ENCODE data around the gene HRH4. TPM values are rescaled to one million over a fixed set of nuclear protein-coding genes. Genes with fewer than 3 reads are reported as not detected.

Gene HRH4, protein sequence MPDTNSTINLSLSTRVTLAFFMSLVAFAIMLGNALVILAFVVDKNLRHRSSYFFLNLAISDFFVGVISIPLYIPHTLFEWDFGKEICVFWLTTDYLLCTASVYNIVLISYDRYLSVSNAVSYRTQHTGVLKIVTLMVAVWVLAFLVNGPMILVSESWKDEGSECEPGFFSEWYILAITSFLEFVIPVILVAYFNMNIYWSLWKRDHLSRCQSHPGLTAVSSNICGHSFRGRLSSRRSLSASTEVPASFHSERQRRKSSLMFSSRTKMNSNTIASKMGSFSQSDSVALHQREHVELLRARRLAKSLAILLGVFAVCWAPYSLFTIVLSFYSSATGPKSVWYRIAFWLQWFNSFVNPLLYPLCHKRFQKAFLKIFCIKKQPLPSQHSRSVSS
- 1 to 10 TPM in 1 of 5 experiments, under 1 TPM in 3, not detected in 1; 0.19 to 3.7 (median 0.47) TPM for total RNA-seq
- polyA plus RNA-seq: not detected
- total RNA-seq: not detected

DNA sequence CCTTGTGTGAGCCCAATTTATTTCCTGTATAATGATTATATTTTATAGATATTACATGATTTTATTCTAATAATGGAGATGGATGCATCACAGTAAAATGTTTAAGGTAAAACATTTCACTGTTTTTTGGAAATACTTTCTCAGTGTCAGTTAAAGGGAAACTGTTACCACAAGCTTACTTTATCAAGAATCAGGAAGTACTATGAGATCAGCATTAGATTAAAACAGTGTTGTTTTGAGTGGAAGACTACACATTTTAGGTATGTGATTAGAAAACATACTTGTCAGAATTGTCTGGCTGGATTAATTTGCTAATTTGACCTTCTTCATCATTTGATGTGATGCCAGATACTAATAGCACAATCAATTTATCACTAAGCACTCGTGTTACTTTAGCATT lies at the start of gene HRH4:
HRH4 (plus strand) TSS at position 250 of the 400 bp plus-strand sequence; CDS start at position 342, 92 bp downstream.
- H3K27me3 Mint-ChIP-seq: peaks cover 0 to 6% (median 4%) of the 10 kb centered on the region in 5 donors
- H3K4me1 ChIP-seq (ENCODE audit: control insufficient read depth in 2 of 2, insufficient read depth in 2 of 2, low read length in 2 of 2): no peaks in the 10 kb centered on the region
- H3K36me3 Mint-ChIP-seq: peaks cover 0 to 7% (median 4%) of the 10 kb centered on the region in 5 donors
- intact Hi-C loops (cut with micrococcal nuclease): no loop called here
- H3K27me3 ChIP-seq (ENCODE audit: control insufficient read depth in 2 of 2, insufficient read depth in 2 of 2, low read length in 2 of 2): no peaks in the 10 kb centered on the region
- no peaks in the 10 kb centered on the region for H3K36me3 ChIP-seq (ENCODE audit: control insufficient read depth in 2 of 3, insufficient read depth in 3 of 3, low read length in 3 of 3)
- ChIA-PET CTCF (interaction anchor here (0.6 to 1.8 kb wide), 2 partner anchors 28 to 489 kb away, joined by 3 to 7 read pairs; no protein-coding TSS in a partner anchor), POLR2A (no interaction called here)
- DNase-seq (no peak), ATAC-seq (no peak)
- H3K4me3 Mint-ChIP-seq: peak within 1 kb of the TSS in 1 of 10 donors; percentile 61
- H3K9me3 ChIP-seq (ENCODE audit: control insufficient read depth in 2 of 3, low read length in 3 of 3): no peaks in the 10 kb centered on the region
- H3K27ac ChIP-seq (ENCODE audit: low read depth, low read length): no peak within 1 kb of the TSS
- no peak within 1 kb of the TSS for H3K27ac Mint-ChIP-seq
- H3K4me3 ChIP-seq (ENCODE audit: low read length): no peak within 1 kb of the TSS
- peaks cover 0 to 6% (median 0%) of the 10 kb centered on the region in 11 donors for H3K9me3 Mint-ChIP-seq
- peaks cover 0 to 27% (median 0%) of the 10 kb centered on the region in 7 donors for H3K4me1 Mint-ChIP-seq

DNA sequence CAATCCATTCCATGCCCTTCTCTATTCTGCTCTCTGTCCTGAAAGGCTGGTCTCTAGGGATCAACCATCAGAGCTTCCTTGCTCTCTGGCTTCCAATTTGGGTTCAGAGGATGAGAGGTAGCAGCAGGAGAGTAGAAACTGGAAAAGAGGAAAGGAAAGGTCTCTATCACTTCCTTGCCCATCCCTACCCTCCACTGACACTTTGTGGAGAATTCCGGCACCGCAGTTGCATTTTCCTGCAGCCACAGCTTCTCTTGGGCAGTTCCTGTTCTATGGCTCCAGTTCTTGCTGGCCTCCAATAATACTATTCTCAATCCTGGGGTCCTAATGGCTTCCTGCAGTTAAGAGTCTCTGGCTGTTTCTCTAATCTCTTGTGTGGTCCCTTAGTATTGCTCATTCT lies 47.3 kb upstream of the HRH4 start:
- no peak overlapping the region for H3K4me3 Mint-ChIP-seq
- no peaks in the 10 kb centered on the region for H3K9me3 Mint-ChIP-seq
- H3K27ac ChIP-seq (ENCODE audit: low read depth, low read length): no peak overlapping the region
- H3K4me3 ChIP-seq (ENCODE audit: low read length): no peak overlapping the region
- H3K27me3 Mint-ChIP-seq: peaks cover 20 to 34% (median 24%) of the 10 kb centered on the region in 5 donors
- no peaks in the 10 kb centered on the region for H3K4me1 ChIP-seq (ENCODE audit: control insufficient read depth in 2 of 2, insufficient read depth in 2 of 2, low read length in 2 of 2)
- peaks cover 0 to 6% of the 10 kb centered on the region in 2 donors for H3K27me3 ChIP-seq (ENCODE audit: control insufficient read depth in 2 of 2, insufficient read depth in 2 of 2, low read length in 2 of 2)
- no peak overlapping the region for H3K27ac Mint-ChIP-seq
- intact Hi-C loops (cut with micrococcal nuclease): no loop called here
- ChIA-PET CTCF (no interaction called here), POLR2A (no interaction called here)
- ATAC-seq (no peak), DNase-seq (no peak)
- peaks cover 0 to 13% (median 0%) of the 10 kb centered on the region in 5 donors for H3K36me3 Mint-ChIP-seq
- no peaks in the 10 kb centered on the region for H3K36me3 ChIP-seq (ENCODE audit: control insufficient read depth in 2 of 3, insufficient read depth in 3 of 3, low read length in 3 of 3)
- no peaks in the 10 kb centered on the region for H3K9me3 ChIP-seq (ENCODE audit: control insufficient read depth in 2 of 3, low read length in 3 of 3)
- H3K4me1 Mint-ChIP-seq: peaks cover 0 to 21% (median 0%) of the 10 kb centered on the region in 7 donors

DNA sequence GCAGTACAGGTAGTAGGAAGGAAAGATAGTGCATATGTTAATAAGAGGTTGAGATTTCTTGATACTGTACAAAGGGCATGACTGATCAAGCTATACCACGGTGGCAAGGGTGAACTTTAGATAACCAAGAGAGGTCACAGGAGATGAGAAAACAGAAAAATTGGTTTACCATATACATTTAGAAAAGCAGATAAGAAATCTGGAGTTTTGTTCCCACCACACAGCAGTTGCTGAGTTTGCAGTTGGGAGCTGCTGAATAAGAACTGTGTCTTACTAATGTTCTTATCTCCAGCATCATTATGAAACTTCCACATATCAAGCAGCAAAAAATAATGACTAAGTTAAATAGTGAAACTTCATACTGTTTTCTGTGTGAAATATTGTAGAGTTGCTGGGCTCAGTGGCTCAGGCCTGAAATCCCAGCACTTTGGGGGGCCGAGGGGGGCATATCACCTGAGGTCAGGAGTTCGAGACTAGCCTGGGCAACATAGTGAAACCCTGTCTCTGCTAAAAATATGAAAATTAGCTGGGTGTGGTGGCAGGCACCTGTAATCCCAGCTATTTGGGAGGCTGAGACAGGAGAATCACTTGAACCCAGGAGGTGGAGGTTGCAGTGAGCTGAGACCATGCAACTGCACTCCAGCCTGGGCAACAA lies 46.0 kb upstream of the HRH4 start:
- Mint-ChIP-seq H3K36me3 (peaks cover 0 to 9% (median 6%) of the 10 kb centered on the region in 5 donors), H3K27ac (no peak overlapping the region), H3K4me1 (peaks cover 0 to 21% (median 0%) of the 10 kb centered on the region in 7 donors), H3K4me3 (no peak overlapping the region), H3K9me3 (no peaks in the 10 kb centered on the region), H3K27me3 (peaks cover 13 to 40% (median 28%) of the 10 kb centered on the region in 5 donors)
- no peak overlapping the region for H3K4me3 ChIP-seq (ENCODE audit: low read length)
- no peaks in the 10 kb centered on the region for H3K4me1 ChIP-seq (ENCODE audit: control insufficient read depth in 2 of 2, insufficient read depth in 2 of 2, low read length in 2 of 2)
- DNase-seq (no peak), ATAC-seq (no peak)
- H3K27me3 ChIP-seq (ENCODE audit: control insufficient read depth in 2 of 2, insufficient read depth in 2 of 2, low read length in 2 of 2): peaks cover 0 to 3% of the 10 kb centered on the region in 2 donors
- no peak overlapping the region for H3K27ac ChIP-seq (ENCODE audit: low read depth, low read length)
- no peaks in the 10 kb centered on the region for H3K9me3 ChIP-seq (ENCODE audit: control insufficient read depth in 2 of 3, low read length in 3 of 3)
- no peaks in the 10 kb centered on the region for H3K36me3 ChIP-seq (ENCODE audit: control insufficient read depth in 2 of 3, insufficient read depth in 3 of 3, low read length in 3 of 3)
- intact Hi-C loops (cut with micrococcal nuclease): no loop called here
- ChIA-PET CTCF (interaction anchor here (0.7 kb wide), 1 partner anchor 311 kb away, joined by 4 read pairs; no protein-coding TSS in a partner anchor), POLR2A (no interaction called here)

DNA sequence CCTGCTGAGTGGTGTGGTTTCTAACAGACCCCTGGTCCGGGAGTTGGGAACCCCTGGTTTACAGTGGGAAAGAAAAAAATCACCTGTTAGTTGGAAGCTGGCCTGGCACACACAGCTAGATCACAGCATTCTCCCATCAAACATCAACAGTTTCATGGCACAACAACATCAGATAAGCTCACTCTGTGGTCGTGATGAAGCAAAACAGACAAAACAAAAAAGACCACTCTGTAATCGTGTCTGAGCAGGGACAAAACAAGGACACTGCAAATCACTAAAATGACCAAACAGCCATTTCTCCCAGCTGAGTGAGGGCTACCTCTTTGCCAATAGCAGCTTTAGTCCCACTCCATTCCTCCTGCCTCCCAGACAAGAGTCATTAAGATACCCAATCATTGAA lies 43.0 kb upstream of the HRH4 start:
- Histone ChIP-seq H3K36me3 (ENCODE audit: control insufficient read depth in 2 of 3, insufficient read depth in 3 of 3, low read length in 3 of 3) (no peaks in the 10 kb centered on the region), H3K4me1 (ENCODE audit: control insufficient read depth in 2 of 2, insufficient read depth in 2 of 2, low read length in 2 of 2) (no peaks in the 10 kb centered on the region), H3K27ac (ENCODE audit: low read depth, low read length) (no peak overlapping the region), H3K4me3 (ENCODE audit: low read length) (no peak overlapping the region), H3K27me3 (ENCODE audit: control insufficient read depth in 2 of 2, insufficient read depth in 2 of 2, low read length in 2 of 2) (peaks cover 0 to 3% of the 10 kb centered on the region in 2 donors), H3K9me3 (ENCODE audit: control insufficient read depth in 2 of 3, low read length in 3 of 3) (no peaks in the 10 kb centered on the region)
- H3K27me3 Mint-ChIP-seq: peaks cover 13 to 45% (median 39%) of the 10 kb centered on the region in 5 donors
- ChIA-PET CTCF (no interaction called here), POLR2A (no interaction called here)
- H3K36me3 Mint-ChIP-seq: peaks cover 0 to 10% (median 6%) of the 10 kb centered on the region in 5 donors
- no peak for DNase-seq
- no peak overlapping the region for H3K4me3 Mint-ChIP-seq
- H3K9me3 Mint-ChIP-seq: no peaks in the 10 kb centered on the region
- intact Hi-C loops (cut with micrococcal nuclease): no loop called here
- no peak for ATAC-seq
- peaks cover 0 to 21% (median 0%) of the 10 kb centered on the region in 7 donors for H3K4me1 Mint-ChIP-seq
- no peak overlapping the region for H3K27ac Mint-ChIP-seq

DNA sequence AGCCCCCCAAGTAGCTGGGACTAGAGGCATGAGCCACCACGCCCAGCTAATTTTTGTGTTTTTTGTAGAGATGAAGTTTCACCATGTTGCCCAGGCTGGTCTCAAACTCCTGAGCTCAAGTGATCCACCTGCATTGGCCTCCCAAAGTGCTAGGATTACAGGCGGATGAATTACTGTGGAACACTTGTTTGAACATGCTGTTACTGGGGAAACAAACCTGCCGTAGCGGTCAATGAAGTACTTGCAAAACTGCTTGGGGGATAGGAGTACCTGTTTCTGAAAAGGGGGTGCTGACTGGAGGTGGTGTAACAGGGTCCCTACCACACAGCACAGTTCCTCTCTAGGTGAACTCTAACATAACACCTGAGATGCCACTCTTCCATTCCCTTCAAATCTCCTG lies 39.9 kb upstream of the HRH4 start:
- no peaks in the 10 kb centered on the region for H3K27me3 ChIP-seq (ENCODE audit: control insufficient read depth in 2 of 2, insufficient read depth in 2 of 2, low read length in 2 of 2)
- Mint-ChIP-seq H3K27me3 (peaks cover 31 to 58% (median 55%) of the 10 kb centered on the region in 5 donors), H3K27ac (no peak overlapping the region), H3K36me3 (peaks cover 2 to 18% (median 9%) of the 10 kb centered on the region in 5 donors), H3K4me1 (peaks cover 0 to 6% (median 2%) of the 10 kb centered on the region in 7 donors), H3K4me3 (no peak overlapping the region), H3K9me3 (peaks cover 0 to 14% (median 4%) of the 10 kb centered on the region in 11 donors)
- ATAC-seq (no peak), DNase-seq (no peak)
- intact Hi-C loops (cut with micrococcal nuclease): loop anchor here in 1 of 2 donors (10.0 kb wide), 1 partner anchor 1486 kb away; the partner anchor contains the start of gene RBBP8
- no peak overlapping the region for H3K27ac ChIP-seq (ENCODE audit: low read depth, low read length)
- POLR2A ChIA-PET: no interaction called here
- no peaks in the 10 kb centered on the region for H3K4me1 ChIP-seq (ENCODE audit: control insufficient read depth in 2 of 2, insufficient read depth in 2 of 2, low read length in 2 of 2)
- no peaks in the 10 kb centered on the region for H3K9me3 ChIP-seq (ENCODE audit: control insufficient read depth in 2 of 3, low read length in 3 of 3)
- no peak overlapping the region for H3K4me3 ChIP-seq (ENCODE audit: low read length)
- CTCF ChIA-PET: no interaction called here
- H3K36me3 ChIP-seq (ENCODE audit: control insufficient read depth in 2 of 3, insufficient read depth in 3 of 3, low read length in 3 of 3): no peaks in the 10 kb centered on the region

DNA sequence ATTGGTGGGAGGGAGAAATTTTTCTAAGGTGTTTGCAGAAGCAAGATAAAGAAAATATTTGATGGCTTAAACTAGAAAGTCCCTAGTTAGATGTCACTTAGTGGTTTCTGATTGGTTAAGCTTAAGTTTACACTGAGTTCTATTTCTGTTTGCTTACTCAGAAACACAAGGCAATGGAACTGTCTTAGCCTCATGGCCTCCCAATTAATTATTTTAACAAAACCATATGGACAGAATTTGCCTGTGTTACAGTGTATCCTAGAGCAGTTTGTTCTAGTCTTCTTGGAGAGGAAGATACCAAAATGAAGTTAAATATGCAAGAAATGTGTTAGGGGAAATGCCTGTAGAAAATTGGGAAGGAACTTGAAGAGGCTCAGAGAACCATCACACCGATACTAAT lies 38.6 kb upstream of the HRH4 start:
- ChIA-PET POLR2A (no interaction called here), CTCF (no interaction called here)
- Histone ChIP-seq H3K9me3 (ENCODE audit: control insufficient read depth in 2 of 3, low read length in 3 of 3) (no peaks in the 10 kb centered on the region), H3K27me3 (ENCODE audit: control insufficient read depth in 2 of 2, insufficient read depth in 2 of 2, low read length in 2 of 2) (no peaks in the 10 kb centered on the region), H3K27ac (ENCODE audit: low read depth, low read length) (no peak overlapping the region), H3K4me1 (ENCODE audit: control insufficient read depth in 2 of 2, insufficient read depth in 2 of 2, low read length in 2 of 2) (peaks cover 0 to 4% of the 10 kb centered on the region in 2 donors), H3K36me3 (ENCODE audit: control insufficient read depth in 2 of 3, insufficient read depth in 3 of 3, low read length in 3 of 3) (no peaks in the 10 kb centered on the region), H3K4me3 (ENCODE audit: low read length) (no peak overlapping the region)
- H3K4me1 Mint-ChIP-seq: peaks cover 0 to 10% (median 9%) of the 10 kb centered on the region in 7 donors
- peaks cover 4 to 25% (median 16%) of the 10 kb centered on the region in 5 donors for H3K36me3 Mint-ChIP-seq
- DNase-seq (no peak), ATAC-seq (no peak)
- peaks cover 0 to 22% (median 11%) of the 10 kb centered on the region in 11 donors for H3K9me3 Mint-ChIP-seq
- H3K27me3 Mint-ChIP-seq: peaks cover 29 to 58% (median 55%) of the 10 kb centered on the region in 5 donors
- intact Hi-C loops (cut with micrococcal nuclease): loop anchor here in 1 of 2 donors (10.0 kb wide), 1 partner anchor 1487 kb away; the partner anchor contains the start of gene RBBP8
- H3K4me3 Mint-ChIP-seq: no peak overlapping the region
- no peak overlapping the region for H3K27ac Mint-ChIP-seq
